Measurements from ENCODE around the gene BBOF1. TPM values are rescaled to one million over a fixed set of nuclear protein-coding genes. Genes with fewer than 3 reads are reported as not detected.

The BBOF1 gene
- total and polyA plus RNA-seq, 2 of the 8 experiments (the other 6 are each of a cell fraction or from before 2014, with no cell fraction given) = 0.26 to 0.60 TPM

DNA sequence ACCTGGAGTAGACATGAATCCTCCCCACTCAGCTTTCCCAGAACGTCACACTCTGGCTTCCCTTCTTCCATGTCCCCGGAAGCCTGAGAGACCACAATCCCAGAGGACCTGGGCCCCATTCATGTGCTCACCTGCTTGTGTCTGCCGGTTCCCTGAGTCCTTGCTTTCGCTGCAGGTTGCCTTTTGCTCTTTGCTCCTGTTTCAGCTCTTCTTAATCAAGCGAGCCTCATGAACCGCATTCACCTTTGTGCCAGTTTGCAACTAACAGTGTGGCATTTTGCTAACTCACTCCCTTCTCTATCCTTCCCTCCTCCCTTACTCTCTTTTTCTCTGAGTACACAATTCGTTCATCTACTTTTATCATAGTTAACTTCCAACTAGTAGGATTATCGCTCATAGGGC lies 23.2 kb upstream of the BBOF1 start:
- H4K20me1 ChIP-seq (replicated peaks in 1 of 2; ENCODE audit: control insufficient read depth in 1 of 2, insufficient read depth in 2 of 2, low read length in 2 of 2) = no peaks in the 10 kb centered on the region
- H3K23me2 ChIP-seq (ENCODE audit: low read depth, low read length) = no peaks in the 10 kb centered on the region
- H3K79me1 ChIP-seq (ENCODE audit: low read depth, low read length) = no peaks in the 10 kb centered on the region
- no peak overlapping the region for H3K56ac ChIP-seq (replicated peaks; ENCODE audit: insufficient read length, low read depth, low read length)
- H4K91ac ChIP-seq (replicated peaks; ENCODE audit: insufficient read length, low read length) = no peak overlapping the region
- no peak overlapping the region for H3K18ac ChIP-seq (ENCODE audit: extremely low read depth, low read length)
- no peak overlapping the region for H4K5ac ChIP-seq (ENCODE audit: insufficient read length, low read depth, low read length)
- H3K27me3 ChIP-seq (replicated peaks in 1 of 4; ENCODE audit: control insufficient read depth in 3 of 4, extremely low read depth in 1 of 4, insufficient read depth in 3 of 4, low read length in 3 of 4) = no peaks in the 10 kb centered on the region
- no peak overlapping the region for H2BK5ac ChIP-seq (ENCODE audit: low read depth, low read length)
- no peak overlapping the region for H2BK12ac ChIP-seq (ENCODE audit: low read depth, low read length)
- H3K79me2 ChIP-seq (ENCODE audit: control insufficient read depth in 1 of 2, insufficient read depth in 2 of 2, low read length in 2 of 2) = no peaks in the 10 kb centered on the region
- 87% methylated on average over 8 of the region's 8 CpGs; no CpG with 5 or more reads in 1 of the 2 experiments for WGBS, 2 experiments (ENCODE audit: extremely low coverage in 1 of 2, insufficient coverage in 1 of 2, insufficient read length in 1 of 2, insufficient replicate concordance in 2 of 2, low coverage in 1 of 2, low lambda C conversion rate in 2 of 2, missing lambda C conversion rate in 1 of 2)
- no peak overlapping the region for H2AFZ ChIP-seq (ENCODE audit: low read length)
- no peak for FAIRE-seq
- H2BK20ac ChIP-seq (ENCODE audit: low read length) = no peak overlapping the region
- H3K9ac ChIP-seq (replicated peaks in 1 of 4; ENCODE audit: extremely low read depth in 1 of 4, low read depth in 3 of 4, low read length in 3 of 4) = no peak overlapping the region
- H3K4me1 ChIP-seq (replicated peaks in 1 of 4; ENCODE audit: control insufficient read depth in 3 of 4, insufficient read depth in 4 of 4, low read length in 3 of 4) = no peaks in the 10 kb centered on the region
- TF ChIP-seq KDM5A (IDR thresholded peaks at IDR 0.05; ENCODE audit: low read length) (no peak), JUND (IDR thresholded peaks at IDR 0.05; ENCODE audit: low read length) (no peak), KDM4A (IDR thresholded peaks at IDR 0.05; ENCODE audit: low read depth, low read length, severe bottlenecking) (no peak), RXRA (IDR thresholded peaks at IDR 0.05; ENCODE audit: insufficient read depth, low read depth, low read length) (no peak), YY1 (IDR thresholded peaks at IDR 0.05; ENCODE audit: low read depth, low read length) (no peak), SIRT6 (IDR thresholded peaks at IDR 0.05; ENCODE audit: low read length) (no peak), SP1 (IDR thresholded peaks at IDR 0.05; ENCODE audit: low read depth, low read length) (no peak)
- TF ChIP-seq, protein P1, sequence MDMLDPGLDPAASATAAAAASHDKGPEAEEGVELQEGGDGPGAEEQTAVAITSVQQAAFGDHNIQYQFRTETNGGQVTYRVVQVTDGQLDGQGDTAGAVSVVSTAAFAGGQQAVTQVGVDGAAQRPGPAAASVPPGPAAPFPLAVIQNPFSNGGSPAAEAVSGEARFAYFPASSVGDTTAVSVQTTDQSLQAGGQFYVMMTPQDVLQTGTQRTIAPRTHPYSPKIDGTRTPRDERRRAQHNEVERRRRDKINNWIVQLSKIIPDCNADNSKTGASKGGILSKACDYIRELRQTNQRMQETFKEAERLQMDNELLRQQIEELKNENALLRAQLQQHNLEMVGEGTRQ (IDR thresholded peaks at IDR 0.05; ENCODE audit: low read length) = no peak
- ChIA-PET CTCF (ENCODE audit: partially characterized antibody) (interaction anchor here (0.6 to 1.2 kb wide), 3 partner anchors 36 to 432 kb away, joined by 3 read pairs; no protein-coding TSS in a partner anchor), POLR2A (ENCODE audit: partially characterized antibody) (interaction anchor here (0.6 to 1.5 kb wide), 2 partner anchors 20 to 419 kb away, joined by 3 to 5 read pairs; no protein-coding TSS in a partner anchor)
- no peak overlapping the region for H2BK120ac ChIP-seq (replicated peaks; ENCODE audit: low read depth, low read length)
- no peak overlapping the region for H3K27ac ChIP-seq (ENCODE audit: low read depth, low read length)
- H3K36me3 ChIP-seq (ENCODE audit: control insufficient read depth in 2 of 4, insufficient read depth in 4 of 4, low read length in 3 of 4) = no peaks in the 10 kb centered on the region
- H3K14ac ChIP-seq (ENCODE audit: insufficient read length) = no peak overlapping the region
- H3K23ac ChIP-seq (ENCODE audit: insufficient read length) = no peak overlapping the region
- no peak overlapping the region for H3K4me3 ChIP-seq (ENCODE audit: extremely low read depth in 1 of 4, insufficient read depth in 2 of 4, low read depth in 3 of 4, low read length in 4 of 4)
- DNase-seq (ENCODE audit: low read depth in 1 of 2, low spot score in 2 of 2) = no peak
- no peak overlapping the region for H3K4ac ChIP-seq (replicated peaks; ENCODE audit: insufficient read length, low read depth, low read length)
- no peak overlapping the region for H2BK15ac ChIP-seq (ENCODE audit: low read length)
- H3K4me2 ChIP-seq (ENCODE audit: insufficient read depth in 1 of 2, low read depth in 2 of 2, low read length in 2 of 2) = no peak overlapping the region
- H3K9me3 ChIP-seq (ENCODE audit: insufficient read depth in 2 of 2, low read depth in 1 of 2, low read length in 1 of 2) = no peaks in the 10 kb centered on the region
- no peak overlapping the region for H2AK5ac ChIP-seq (ENCODE audit: low read depth, low read length)
- H4K8ac ChIP-seq (ENCODE audit: extremely low read depth, insufficient read depth, low read length) = no peak overlapping the region
